A549 (cell line): ENCODE data around the gene PLS3.

Experiments used
- BHLHE40 ChIP-seq: IDR thresholded peaks from 2 replicates; pipeline ENCODE4 v1.6.1; 2012; ENCODE audit warnings: low read depth, low read length, inconsistent platforms
- CEBPB ChIP-seq, 2 experiments: fragments of >200 bp in 1 of 2; sonication (Bioruptor Twin) in 1 of 2; formaldehyde crosslinking in 1 of 2; IDR thresholded peaks; 2 replicates each; pipeline ENCODE4 v1.6.1; 2012 to 2016
- CHD2 ChIP-seq: fragments of 150-350 bp; IDR thresholded peaks from 2 replicates; pipeline ENCODE4 v1.6.1; 2014; ENCODE audit warnings: low read length; ENCODE audit not compliant: partially characterized antibody
- CHD4 ChIP-seq: fragments of 200-600 bp; sonication (generic); IDR thresholded peaks from 2 replicates; pipeline ENCODE4 v1.6.1; 2016; ENCODE audit warnings: antibody characterized with exemption, mild to moderate bottlenecking, borderline replicate concordance
- ESRRA ChIP-seq: fragments of 150-350 bp; IDR thresholded peaks from 2 replicates; pipeline ENCODE4 v1.6.1; 2014; ENCODE audit warnings: mild to moderate bottlenecking, low read length, borderline replicate concordance
- HDAC2 ChIP-seq: fragments of 200-600 bp; sonication (generic); IDR thresholded peaks from 2 replicates; pipeline ENCODE4 v1.6.1; 2016
- JUNB ChIP-seq: fragments of >200 bp; sonication (Bioruptor Twin); formaldehyde crosslinking; IDR thresholded peaks from 2 replicates; pipeline ENCODE4 v1.6.1; 2016
- KDM5A ChIP-seq: fragments of 200-600 bp; sonication (generic); IDR thresholded peaks from 2 replicates; pipeline ENCODE4 v1.6.1; 2016; ENCODE audit warnings: antibody characterized with exemption, mild to moderate bottlenecking
- NPAS2 ChIP-seq: fragments of 250-450 bp; sonication (Bioruptor Pico); IDR thresholded peaks from 2 replicates; pipeline ENCODE4 v1.8.0; 2022; ENCODE audit warnings: mild to moderate bottlenecking, moderate library complexity, borderline replicate concordance
- POLR2A ChIP-seq: IDR thresholded peaks from 2 replicates; pipeline ENCODE4 v1.6.1; 2012; ENCODE audit warnings: mild to moderate bottlenecking, low read length
- POLR2AphosphoS2 ChIP-seq: conservative IDR thresholded peaks from 2 replicates; pipeline ENCODE4 v1.6.1; 2012; ENCODE audit warnings: low read length, improper control_type of control experiment, inconsistent platforms
- RCOR1 ChIP-seq: fragments of 150-350 bp; IDR thresholded peaks from 2 replicates; pipeline ENCODE4 v1.6.1; 2014; ENCODE audit warnings: antibody characterized with exemption, low read length, low read depth
- TF ChIP-seq, protein P1 (sequence below): fragments of >200 bp; sonication (Bioruptor Twin); formaldehyde crosslinking; IDR thresholded peaks from 3 replicates; pipeline ENCODE4 v1.5.1; 2016
- TF ChIP-seq, protein P2 (sequence below): fragments of 200-600 bp; sonication (generic); IDR thresholded peaks from 2 replicates; pipeline ENCODE4 v1.6.1; 2016; ENCODE audit warnings: antibody characterized with exemption, mild to moderate bottlenecking, moderate library complexity

DNA sequence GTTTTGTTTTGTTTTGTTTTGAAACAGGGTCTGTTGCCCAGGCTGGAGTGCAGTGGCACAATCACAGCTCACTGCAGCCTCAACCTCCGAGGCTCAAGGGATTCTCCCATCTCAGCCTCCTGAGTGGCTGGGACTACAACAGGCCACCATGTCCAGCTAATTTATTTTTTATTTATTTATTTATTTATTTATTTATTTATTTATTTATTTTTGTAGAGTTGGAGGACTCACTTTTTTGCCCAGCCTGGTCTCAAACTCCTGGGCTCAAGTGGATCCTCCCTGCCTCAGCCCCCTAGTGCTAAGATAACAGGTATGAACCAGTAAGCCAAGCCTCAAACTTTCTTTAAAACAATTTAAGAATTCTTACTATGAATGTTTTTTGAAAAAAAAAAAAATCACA is 26.6 kb upstream of the PLS3 start:
- TF ChIP-seq, protein P1, sequence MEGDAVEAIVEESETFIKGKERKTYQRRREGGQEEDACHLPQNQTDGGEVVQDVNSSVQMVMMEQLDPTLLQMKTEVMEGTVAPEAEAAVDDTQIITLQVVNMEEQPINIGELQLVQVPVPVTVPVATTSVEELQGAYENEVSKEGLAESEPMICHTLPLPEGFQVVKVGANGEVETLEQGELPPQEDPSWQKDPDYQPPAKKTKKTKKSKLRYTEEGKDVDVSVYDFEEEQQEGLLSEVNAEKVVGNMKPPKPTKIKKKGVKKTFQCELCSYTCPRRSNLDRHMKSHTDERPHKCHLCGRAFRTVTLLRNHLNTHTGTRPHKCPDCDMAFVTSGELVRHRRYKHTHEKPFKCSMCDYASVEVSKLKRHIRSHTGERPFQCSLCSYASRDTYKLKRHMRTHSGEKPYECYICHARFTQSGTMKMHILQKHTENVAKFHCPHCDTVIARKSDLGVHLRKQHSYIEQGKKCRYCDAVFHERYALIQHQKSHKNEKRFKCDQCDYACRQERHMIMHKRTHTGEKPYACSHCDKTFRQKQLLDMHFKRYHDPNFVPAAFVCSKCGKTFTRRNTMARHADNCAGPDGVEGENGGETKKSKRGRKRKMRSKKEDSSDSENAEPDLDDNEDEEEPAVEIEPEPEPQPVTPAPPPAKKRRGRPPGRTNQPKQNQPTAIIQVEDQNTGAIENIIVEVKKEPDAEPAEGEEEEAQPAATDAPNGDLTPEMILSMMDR, result no peak
- TF ChIP-seq JUNB (no peak), RCOR1 (no peak), POLR2A (no peak), KDM5A (no peak), CHD4 (no peak), CHD2 (no peak), CEBPB (IDR thresholded peaks at IDR 0.05) (no peak), NPAS2 (CRISPR knock-in tag) (no peak), POLR2AphosphoS2 (no peak), BHLHE40 (no peak), HDAC2 (no peak), ESRRA (no peak)
- TF ChIP-seq, protein P2, sequence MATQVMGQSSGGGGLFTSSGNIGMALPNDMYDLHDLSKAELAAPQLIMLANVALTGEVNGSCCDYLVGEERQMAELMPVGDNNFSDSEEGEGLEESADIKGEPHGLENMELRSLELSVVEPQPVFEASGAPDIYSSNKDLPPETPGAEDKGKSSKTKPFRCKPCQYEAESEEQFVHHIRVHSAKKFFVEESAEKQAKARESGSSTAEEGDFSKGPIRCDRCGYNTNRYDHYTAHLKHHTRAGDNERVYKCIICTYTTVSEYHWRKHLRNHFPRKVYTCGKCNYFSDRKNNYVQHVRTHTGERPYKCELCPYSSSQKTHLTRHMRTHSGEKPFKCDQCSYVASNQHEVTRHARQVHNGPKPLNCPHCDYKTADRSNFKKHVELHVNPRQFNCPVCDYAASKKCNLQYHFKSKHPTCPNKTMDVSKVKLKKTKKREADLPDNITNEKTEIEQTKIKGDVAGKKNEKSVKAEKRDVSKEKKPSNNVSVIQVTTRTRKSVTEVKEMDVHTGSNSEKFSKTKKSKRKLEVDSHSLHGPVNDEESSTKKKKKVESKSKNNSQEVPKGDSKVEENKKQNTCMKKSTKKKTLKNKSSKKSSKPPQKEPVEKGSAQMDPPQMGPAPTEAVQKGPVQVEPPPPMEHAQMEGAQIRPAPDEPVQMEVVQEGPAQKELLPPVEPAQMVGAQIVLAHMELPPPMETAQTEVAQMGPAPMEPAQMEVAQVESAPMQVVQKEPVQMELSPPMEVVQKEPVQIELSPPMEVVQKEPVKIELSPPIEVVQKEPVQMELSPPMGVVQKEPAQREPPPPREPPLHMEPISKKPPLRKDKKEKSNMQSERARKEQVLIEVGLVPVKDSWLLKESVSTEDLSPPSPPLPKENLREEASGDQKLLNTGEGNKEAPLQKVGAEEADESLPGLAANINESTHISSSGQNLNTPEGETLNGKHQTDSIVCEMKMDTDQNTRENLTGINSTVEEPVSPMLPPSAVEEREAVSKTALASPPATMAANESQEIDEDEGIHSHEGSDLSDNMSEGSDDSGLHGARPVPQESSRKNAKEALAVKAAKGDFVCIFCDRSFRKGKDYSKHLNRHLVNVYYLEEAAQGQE, result no peak
